RWPE1 (cell line): ENCODE data around the gene INTS1.

ENCODE experiments used
- CTCF ChIA-PET: fragments of 350-600 bp; sonication (Branson Sonifier 250); formaldehyde crosslinking; extraction: SDS; loops from one replicate; lab custom pipeline; 2021; lab: Yijun Ruan, JAX
- POLR2A ChIA-PET: fragments of 400-600 bp; formaldehyde crosslinking; extraction: SDS; loops from one replicate; lab custom pipeline; 2020; ENCODE audit warnings: antibody characterized with exemption; ENCODE audit not compliant: low non-redundant PET; lab: Yijun Ruan, JAX
- DNase-seq: peaks from one replicate; pipeline ENCODE4 v3.0.0; 2012; ENCODE audit warnings: low spot score
- H3K27ac ChIP-seq: fragments of 450-650 bp; 2 replicates; pipeline ENCODE4 v1.5.1; 2017
- TF ChIP-seq, protein P1 (sequence below): fragments of 450-650 bp; conservative IDR thresholded peaks from 2 replicates; pipeline ENCODE4 v1.5.1; 2017; ENCODE audit warnings: low read depth, mild to moderate bottlenecking

Gene INTS1

DNA sequence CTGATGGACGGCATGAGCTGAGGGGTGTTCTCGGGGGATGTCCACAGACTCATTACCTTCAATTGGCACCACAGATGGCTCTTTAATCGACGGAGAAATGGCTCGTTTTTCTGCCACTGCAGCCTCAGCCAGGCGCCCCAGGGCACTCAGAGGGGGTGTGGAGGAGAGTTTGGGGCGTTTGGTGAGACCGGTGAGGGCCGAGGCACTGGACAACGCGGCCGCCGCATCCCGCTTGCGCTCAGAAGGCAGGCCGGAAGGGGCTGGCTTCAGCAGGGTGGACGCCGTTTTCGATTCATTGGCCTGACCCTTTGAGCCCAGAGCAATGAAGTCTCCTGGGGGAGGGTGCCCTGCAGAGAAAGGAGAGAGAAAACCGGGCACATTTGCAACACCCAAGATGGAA is 1.3 kb downstream of the INTS1 start:
- ChIA-PET CTCF (interaction anchor here (1.2 kb wide), 1 partner anchor 28 kb away, joined by 4 read pairs; no protein-coding TSS in a partner anchor), POLR2A (no interaction called here)
- peak overlapping the region; percentile 76 for H3K27ac ChIP-seq
- no peak for DNase-seq
- TF ChIP-seq, protein P1, sequence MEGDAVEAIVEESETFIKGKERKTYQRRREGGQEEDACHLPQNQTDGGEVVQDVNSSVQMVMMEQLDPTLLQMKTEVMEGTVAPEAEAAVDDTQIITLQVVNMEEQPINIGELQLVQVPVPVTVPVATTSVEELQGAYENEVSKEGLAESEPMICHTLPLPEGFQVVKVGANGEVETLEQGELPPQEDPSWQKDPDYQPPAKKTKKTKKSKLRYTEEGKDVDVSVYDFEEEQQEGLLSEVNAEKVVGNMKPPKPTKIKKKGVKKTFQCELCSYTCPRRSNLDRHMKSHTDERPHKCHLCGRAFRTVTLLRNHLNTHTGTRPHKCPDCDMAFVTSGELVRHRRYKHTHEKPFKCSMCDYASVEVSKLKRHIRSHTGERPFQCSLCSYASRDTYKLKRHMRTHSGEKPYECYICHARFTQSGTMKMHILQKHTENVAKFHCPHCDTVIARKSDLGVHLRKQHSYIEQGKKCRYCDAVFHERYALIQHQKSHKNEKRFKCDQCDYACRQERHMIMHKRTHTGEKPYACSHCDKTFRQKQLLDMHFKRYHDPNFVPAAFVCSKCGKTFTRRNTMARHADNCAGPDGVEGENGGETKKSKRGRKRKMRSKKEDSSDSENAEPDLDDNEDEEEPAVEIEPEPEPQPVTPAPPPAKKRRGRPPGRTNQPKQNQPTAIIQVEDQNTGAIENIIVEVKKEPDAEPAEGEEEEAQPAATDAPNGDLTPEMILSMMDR = no peak

DNA sequence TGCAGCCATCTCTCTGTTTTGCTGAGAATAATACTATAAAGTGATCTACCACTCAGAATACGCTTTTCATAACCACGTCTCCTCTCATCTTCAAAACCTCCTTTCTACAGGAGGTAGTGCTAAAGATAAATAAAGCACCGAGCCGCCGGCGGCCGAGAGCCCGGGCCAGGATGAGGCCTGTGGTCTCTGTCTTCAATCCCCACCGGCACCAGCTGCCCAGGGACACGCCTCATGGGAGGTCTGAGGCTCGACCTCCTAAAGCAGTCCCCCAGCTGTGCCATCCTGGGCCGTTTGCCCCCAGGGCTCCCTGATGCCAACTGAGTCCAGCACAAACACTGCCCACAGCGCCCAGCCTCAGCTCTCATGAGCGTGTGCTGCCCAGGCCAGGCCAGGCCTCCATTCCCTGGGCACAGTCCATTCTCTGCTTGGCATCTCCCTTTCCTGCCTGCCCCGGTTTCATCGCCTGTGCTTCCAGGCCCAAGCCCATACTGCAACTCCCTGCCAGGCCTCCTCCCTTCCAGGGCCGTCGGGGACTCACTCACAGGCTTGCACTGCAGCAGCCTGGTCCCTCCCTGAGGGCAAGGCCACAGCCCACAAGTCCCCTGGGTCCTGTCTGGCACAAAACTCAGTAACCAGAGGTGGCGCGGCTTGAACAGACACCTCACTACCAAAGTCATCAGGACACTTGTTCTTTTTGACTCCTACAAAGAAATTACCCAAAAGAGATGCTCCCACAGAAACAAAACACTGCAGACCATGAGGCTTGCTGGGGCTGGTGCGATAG is 2.5 kb downstream of the INTS1 start:
- H3K27ac ChIP-seq = peak overlapping the region; percentile 7; the same call in 1 of the 2 replicates
- ChIA-PET CTCF (interaction anchor here (0.7 kb wide), 1 partner anchor 18 kb away, joined by 4 read pairs; no protein-coding TSS in a partner anchor), POLR2A (no interaction called here)
- no peak for DNase-seq
- TF ChIP-seq, protein P1 = no peak

DNA sequence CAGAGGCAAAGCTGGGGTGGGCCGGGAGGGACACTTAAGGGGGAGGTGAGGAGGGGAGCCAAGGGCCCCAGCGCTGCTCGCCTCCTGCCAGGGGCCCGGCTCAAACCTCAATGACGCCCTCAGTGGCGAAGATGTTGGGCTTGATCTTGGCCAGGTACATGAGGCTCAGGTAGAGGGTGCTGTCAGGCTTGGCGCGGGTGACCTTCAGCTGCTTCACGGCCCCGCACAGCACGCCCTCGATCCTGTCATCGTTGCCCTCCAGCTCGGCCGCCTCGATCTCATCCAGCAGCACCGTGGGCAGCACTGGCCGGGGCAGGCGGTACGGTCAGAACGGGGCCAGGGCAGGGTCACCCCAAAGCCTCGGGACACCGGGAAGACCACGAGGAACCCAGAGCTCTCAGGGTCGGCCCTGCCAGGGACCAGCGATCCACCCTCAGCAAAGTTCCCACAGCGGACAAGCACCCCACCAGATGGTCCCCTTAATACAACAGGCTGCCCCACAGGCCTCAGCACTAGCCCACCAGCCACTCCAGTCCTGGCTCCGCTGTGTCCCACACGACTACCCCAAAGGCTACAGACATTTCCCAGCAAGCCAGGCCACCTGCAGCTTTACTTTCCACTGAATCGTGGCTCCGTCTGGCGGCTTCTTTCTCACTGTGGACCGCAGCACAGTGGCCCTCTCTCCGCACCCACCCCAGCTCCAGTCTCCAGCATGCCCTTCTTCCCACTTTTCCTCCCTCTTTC is 4.0 kb downstream of the INTS1 start:
- no peak for DNase-seq
- CTCF ChIA-PET = interaction anchor here (0.7 kb wide), 1 partner anchor 68 kb away, joined by 6 read pairs; no protein-coding TSS in a partner anchor
- POLR2A ChIA-PET = no interaction called here
- no peak overlapping the region for H3K27ac ChIP-seq
- TF ChIP-seq, protein P1 = no peak

DNA sequence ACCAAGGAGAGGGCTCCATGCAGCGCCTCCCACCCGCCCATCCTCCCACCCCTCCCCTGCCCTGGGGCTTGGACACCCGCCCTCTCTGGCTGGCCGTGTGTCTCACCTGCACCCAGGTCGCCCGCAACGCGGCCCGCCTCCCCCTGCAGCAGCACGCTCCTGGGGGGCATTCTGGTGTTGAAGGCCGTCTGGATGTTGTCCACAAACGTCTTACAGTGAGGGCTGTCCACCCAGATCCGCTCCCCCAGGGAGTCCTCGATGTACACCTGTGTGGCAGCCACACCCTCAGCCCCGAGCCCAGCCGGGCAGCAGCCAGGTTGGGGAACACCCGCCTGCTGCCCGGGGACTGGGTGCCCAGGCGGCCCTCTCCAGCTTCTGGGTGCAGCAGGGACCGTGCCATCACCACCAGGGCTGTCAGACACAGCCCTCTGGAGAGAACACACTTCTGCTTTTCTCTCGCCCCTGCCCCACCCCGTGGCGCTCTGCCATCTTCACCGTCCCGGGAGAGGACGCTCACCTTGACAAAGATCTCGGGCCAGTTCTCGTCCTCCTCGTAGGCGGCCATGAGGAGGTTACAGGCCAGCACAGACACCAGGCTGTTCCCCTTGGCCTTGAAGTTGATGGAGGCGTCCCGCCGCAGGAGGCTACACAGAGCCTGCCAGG is 4.7 kb downstream of the INTS1 start:
- ChIA-PET POLR2A (no interaction called here), CTCF (no interaction called here)
- TF ChIP-seq, protein P1 = no peak
- DNase-seq = no peak
- no peak overlapping the region for H3K27ac ChIP-seq

DNA sequence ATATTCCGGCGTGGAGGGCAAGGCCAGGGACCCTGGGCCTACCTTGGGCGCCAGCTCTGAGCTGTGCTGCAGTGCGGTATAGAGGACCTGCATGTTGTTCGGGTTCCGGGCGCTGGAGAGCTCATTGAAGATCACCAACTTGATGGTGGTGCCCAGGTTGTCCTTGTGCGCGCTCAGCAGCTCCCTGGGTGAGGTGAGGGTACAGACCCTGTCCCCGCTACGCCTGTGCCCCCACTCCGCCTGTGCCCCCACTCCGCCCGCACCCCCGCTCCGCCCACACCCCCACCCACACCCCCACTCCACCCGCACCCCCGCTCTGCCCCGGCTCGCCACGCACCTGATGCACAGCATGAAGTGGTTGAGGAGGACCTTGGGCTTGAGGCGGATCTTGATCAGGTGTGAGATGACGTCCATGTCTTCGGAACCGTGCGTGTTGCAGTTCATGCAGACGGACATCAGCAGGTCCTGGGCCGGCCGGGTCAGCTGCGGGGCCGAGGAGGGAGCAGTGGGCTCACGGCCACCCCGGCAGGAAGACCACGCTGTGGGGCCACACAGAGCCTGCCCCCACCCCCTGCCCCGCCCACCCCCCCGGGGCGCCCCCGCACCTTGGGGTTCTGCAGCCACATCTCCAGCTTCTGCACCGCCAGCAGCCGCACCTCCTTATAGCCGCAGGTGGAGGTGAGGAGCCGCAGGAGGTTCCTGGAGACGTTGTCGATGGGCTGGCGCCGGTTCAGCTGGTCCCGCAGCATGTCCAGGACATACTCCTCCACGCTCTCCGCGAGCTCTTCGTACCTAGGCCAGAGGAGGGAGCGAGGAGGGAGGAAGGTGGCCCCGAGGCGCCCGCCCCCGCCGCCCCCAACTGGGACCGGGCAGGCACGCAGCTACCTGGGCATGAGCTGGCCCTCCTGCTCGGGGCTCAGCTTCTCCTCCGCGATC is 5.6 kb downstream of the INTS1 start:
- CTCF ChIA-PET = interaction anchor here (0.6 to 0.7 kb wide), 2 partner anchors 24 to 57 kb away, joined by 3 to 4 read pairs; partner anchors contain the start of gene TMEM184A
- DNase-seq = no peak
- TF ChIP-seq, protein P1 = no peak
- POLR2A ChIA-PET = no interaction called here
- no peak overlapping the region for H3K27ac ChIP-seq
